ENCODE data around the gene EEIG1.

EEIG1 gene

GRCh38 chr9:127961155-127961490 is 19.7 kb downstream of the EEIG1 start:
- no peak for TF ChIP-seq CTCF (conservative IDR thresholded peaks at IDR 0.05)
- H3K27ac ChIP-seq, result peak overlapping the region; percentile 36

- TF ChIP-seq CTCF (conservative IDR thresholded peaks at IDR 0.05), result no peak
- peak overlapping the region; percentile 36 for H3K27ac ChIP-seq
Measured at GRCh38 chr9:127960410-127961154, 20.2 kb downstream of the EEIG1 start.

- TF ChIP-seq CTCF (conservative IDR thresholded peaks at IDR 0.05), result no peak
- H3K27ac ChIP-seq, result peak overlapping the region; percentile 36
Measured at GRCh38 chr9:127959841-127960409, 20.9 kb downstream of the EEIG1 start.

- no peak overlapping the region for H3K27ac ChIP-seq
- no peak for TF ChIP-seq CTCF (conservative IDR thresholded peaks at IDR 0.05)
Measured at GRCh38 chr9:127959398-127959797, 21.4 kb downstream of the EEIG1 start.

GRCh38 chr9:127958728-127959127 is 22.1 kb downstream of the EEIG1 start:
- TF ChIP-seq CTCF (conservative IDR thresholded peaks at IDR 0.05), result no peak

GRCh38 chr9:127955294-127956015 is 25.3 kb downstream of the EEIG1 start:
- TF ChIP-seq CTCF (conservative IDR thresholded peaks at IDR 0.05), result peak; percentile 88
- peak overlapping the region; percentile 61 for H3K27ac ChIP-seq

More at GRCh38 chr9:127958728-127959127, 22.1 kb downstream of the EEIG1 start:
- H3K27ac ChIP-seq, result no peak overlapping the region

GRCh38 chr9:127954831-127955293 is 25.9 kb downstream of the EEIG1 start:
- peak overlapping the region; percentile 61 for H3K27ac ChIP-seq
- TF ChIP-seq CTCF (conservative IDR thresholded peaks at IDR 0.05), result no peak
